GM21526 (cell line): ENCODE measurements around the gene OPRL1.

ENCODE experiments used
- ATAC-seq: cut with Tn5 transposase; IDR thresholded peaks from one replicate; pipeline ENCODE4 v1.9.1; 2021; ENCODE audit warnings: moderate library complexity; ENCODE audit not compliant: unreplicated experiment, low FRiP score

Gene OPRL1

DNA sequence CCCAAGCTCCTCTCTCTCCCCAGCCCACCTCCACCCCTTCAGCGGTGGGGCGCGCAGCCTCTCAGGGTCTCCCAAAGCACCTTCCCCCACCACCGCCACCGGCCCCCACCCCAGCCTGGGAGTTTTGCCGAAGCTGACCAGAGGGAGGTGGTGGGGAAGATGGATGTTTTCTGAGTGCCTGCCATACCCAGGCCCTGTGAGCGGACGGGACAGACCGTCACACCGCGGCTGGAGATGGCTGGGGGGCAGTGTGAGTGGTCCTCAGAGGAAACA lies 38.2 kb upstream of the OPRL1 start:
- ATAC-seq, result no peak

DNA sequence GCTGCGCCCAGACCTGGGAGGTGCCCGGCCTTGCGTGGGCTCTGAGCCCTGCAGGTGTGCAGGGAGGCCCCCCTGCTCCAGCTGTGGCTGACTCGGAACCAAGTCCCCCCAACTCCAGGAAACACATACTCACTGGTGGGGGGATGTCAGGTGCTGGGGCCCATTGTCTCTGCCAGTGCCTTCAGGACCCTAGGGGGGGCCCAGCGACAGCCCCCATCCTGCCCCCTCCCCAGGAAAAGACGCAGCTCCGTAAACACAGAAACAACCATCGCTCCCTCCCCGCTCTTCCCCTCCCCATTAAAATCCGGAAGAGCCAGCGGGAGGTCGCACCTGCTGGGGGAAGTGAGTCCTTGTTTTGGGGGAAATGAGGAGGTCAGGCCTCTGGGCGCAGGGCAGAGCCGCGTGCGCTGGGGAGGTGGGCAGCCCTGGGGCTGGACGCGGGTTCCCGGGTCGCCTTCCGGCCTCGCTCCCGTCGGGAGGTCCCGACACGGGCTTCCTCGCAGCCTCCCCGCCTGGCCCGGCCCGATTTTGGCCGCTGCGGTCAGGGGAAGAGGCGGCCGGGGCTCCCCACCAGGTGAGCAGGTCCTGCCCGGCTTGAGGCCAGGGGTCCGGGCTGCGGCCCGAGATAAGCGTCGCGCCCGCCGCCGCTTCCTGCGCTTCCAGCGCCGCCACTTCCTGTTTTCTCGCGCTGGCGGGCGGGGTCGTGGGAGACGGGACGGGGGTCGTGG lies 37.7 kb upstream of the OPRL1 start:
- no peak for ATAC-seq

DNA sequence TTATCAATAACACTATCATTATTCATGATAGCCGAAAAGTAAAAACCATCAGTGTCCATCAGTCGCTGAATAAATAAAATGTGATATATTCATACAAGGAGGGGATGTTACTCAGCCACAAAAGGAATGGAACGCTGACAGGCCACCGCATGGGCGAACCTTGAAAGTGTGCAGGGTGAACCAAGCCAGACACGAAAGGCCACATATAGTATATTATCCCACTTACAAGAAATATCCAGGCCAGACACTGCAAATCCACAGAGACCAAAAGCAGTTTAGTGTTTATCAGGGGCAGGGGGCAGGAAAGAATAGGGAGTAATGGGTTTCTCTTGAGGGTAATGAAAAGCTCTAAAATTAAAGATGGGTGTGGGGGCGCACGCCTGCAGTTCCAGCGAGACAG lies 36.1 kb upstream of the OPRL1 start:
- ATAC-seq, result no peak

DNA sequence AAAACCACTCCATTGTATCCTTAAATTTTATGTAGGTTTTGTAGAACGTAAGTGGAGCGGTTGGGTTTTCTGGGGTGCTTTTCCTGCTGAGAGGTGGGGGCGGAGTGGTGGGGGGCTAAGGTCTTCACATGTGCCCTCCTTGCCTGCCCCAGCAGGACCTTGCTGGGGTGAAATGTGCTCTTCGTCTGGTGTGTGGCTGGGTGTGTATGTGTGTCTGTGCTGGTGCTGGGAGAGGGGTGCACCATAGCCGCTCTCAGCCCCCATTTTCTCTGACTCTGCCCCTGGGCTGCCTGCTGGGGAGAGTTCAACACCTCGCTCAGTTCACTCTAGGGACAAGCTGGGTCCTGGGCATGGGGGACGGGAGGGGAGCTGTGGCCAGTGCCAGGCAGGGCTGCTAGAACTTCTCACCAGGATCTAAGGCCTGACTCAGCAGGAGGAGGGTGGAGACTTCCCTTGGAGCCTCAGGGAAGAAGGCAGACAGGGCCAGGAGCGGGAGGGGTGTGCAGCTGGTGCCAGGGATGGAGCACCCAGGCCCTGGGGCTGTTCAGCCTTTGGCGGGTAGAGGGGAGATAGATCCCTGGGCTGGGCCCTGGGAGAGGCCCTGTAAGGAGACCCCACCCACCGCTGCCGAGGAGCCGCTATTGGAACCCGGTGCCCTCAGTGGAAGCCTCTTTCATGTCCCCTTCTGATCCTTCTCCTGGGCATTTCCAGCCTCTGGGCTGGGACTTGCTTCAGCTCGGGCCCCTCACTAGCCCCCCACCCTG lies 35.2 kb upstream of the OPRL1 start:
- ATAC-seq, result no peak

DNA sequence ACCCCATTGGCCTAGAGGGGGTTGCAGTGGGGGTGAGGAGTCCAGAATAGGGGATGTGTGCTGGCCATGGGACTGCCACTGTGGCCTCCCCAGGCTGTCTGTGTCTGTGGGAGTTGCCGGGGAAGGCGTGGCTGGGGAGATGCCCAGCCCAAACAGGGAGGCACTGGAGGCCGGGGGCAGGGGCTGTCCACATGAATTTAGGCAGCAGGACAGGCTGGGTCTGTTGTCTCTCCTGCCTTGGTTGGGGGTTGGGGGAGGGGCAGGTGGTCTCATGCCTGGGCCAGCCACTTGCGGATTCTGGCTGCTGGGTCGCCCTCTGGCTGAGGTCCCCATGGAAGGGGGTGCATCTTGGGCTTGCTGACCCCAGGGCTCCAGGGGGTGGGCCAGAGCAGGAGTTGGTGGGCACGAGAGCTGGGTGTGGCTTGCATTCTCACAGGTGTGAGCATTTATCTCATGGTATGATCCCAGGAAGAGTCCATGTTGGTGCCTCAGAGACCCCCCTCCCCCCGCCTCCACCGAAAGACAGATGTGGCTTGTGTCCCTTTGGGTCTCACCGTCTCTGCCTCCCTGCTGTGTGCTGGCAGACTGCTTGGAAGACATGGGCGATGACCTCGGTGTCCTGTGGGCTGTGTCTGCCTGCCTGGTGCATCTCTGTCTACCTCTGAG lies 34.4 kb upstream of the OPRL1 start:
- ATAC-seq, result no peak

DNA sequence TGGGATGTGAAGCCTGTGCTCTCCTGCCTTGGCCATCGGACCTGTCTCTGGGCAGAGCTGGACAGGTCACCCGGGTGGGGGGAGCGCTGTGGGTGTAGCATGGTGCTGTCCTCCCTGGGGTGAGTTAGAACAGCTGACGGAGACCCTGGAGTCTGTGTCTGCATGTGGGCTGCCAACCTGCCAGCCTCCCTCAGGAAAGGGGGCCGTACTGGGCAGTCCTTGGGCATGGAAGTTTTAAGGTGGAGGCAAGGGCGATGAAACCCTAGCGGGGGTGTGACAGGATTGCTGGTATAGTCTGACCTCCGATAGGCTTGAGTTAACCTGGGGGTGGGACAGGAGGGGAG lies 32.9 kb upstream of the OPRL1 start:
- ATAC-seq, result no peak

- no peak for ATAC-seq
Observed at GRCh38 chr20:64047968-64048401, 31.9 kb upstream of the OPRL1 start.

DNA sequence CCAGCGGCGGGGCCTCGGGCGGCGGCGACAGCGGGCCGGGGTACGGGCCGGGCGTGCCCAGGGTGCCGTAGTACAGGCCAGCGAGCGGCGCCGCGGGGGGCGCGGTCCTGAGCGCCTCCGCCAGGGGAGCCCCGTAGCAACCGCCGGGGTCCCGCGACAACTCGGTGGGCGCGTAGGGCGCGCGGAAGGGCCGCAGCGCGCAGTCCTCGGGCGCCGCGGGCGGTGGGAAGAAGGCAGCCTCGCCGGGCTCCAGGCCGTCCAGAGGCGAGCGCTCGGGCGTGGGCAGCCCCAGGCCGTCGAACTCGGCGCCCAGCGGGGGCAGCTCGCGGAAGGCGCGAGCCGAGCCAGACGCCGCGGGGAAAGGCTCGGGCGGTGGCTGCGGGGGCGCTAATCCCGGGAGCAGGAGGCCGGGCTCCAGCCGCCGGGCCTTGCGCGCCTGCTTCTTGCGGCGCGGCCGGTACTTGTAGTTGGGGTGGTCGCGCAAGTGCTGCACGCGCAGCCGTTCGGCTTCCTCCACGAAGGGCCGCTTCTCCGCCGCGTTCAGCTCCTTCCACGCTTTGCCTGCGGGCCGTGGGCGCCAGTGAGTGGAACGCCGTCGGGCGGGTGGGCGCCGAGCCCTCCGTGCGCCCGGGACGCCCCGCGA lies 31.4 kb upstream of the OPRL1 start:
- ATAC-seq, result no peak

- ATAC-seq, result no peak
Observed at GRCh38 chr20:64049060-64049877, 30.6 kb upstream of the OPRL1 start, which contains the start of gene SOX18. SOX18 (minus strand) TSS chr20:64049639; CDS start chr20:64049516, 123 bp downstream.

GRCh38 chr20:64049878-64050260 lies 30.0 kb upstream of the OPRL1 start:
- no peak for ATAC-seq

- no peak for ATAC-seq
Observed at GRCh38 chr20:64050261-64051032, 29.4 kb upstream of the OPRL1 start.

DNA sequence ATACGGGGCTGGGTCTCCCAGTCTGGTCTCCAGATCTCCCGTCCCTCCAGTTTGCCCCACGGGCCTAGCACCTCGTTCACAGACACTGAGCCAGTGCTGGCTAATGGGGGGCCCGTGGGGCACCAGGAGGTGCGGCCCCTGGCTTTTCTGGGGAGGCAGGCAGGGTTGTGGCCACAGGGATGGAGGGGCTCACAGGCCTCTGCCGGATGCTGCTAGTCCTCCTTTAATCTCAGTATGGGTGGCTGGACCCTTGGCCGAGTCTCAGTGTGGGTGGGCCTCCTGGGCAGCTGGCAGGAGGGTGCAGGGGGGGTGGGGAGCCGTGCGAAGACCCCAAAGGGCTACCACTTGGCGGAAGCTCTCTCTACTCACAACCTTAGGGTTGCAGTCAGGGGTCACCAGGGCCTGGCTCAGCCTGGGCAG lies 28.8 kb upstream of the OPRL1 start:
- ATAC-seq, result no peak

DNA sequence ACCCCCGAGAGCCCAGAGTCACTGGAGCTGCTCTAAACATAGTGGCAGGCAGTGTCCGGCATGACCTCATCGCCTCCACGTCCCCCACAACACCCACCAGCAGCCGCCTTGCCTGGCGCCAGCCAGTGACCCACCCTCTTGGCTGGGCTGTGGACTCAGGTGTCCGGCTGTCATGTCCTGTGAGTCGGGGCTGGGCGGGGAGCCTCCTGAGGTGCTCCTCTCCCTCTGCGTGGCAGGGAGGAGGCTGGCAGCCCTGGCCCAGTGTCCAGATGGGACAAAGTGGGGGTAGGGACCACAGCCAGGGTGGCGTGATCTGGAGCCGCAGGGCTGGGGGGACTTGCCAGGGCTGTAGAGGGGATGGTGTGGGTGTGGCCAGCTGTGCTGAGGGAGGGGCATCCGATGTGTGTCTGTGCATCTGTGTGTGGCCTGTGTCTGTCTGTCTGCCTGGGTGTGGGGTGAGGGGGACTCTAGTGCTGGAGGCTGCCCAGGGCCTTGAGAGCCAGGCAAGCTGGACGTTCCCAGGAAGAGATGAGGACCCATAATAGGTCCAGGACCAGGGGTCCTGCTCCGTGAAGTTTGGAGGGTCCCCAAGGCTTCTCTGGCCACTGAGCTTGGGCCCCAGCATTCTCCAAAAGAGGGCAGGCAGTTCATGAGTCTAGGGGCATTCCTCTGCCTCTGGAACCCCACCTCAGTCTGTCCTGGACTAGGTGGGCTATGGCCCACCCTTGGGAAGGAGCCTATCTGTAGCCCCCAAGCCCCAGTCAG lies 28.1 kb upstream of the OPRL1 start:
- ATAC-seq, result no peak

DNA sequence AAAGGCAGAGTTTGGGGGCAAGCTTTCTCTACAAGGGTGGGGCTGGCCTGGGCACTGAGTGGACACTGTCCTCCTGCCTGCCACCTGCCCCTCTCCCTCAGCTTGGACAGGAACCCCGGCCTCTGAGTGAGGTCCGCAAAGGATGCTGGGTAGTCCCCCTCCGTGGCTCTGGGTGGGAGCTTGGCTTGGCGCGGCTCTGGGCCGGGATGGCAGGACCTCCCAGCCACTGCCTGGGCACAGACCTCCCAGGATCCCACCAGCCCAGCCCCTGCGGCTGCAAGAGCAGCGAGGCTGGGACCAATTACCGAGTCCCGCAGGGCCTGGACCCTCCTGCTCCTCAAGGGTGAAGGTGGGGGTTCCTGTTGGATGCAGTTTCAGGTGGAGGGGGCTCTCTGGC lies 27.6 kb upstream of the OPRL1 start:
- ATAC-seq, result no peak

GRCh38 chr20:64052987-64053840 lies 26.7 kb upstream of the OPRL1 start:
- ATAC-seq, result no peak

GRCh38 chr20:64053841-64054661 lies 25.8 kb upstream of the OPRL1 start:
- no peak for ATAC-seq

GRCh38 chr20:64055396-64055892 lies 24.4 kb upstream of the OPRL1 start:
- ATAC-seq, result no peak
